Muscle layer of colon (tissue), 2 donors: ENCODE measurements around the gene TRIM15.

Source experiments
- H3K27ac ChIP-seq: one replicate; pipeline ENCODE4 v1.7.0; 2013; ENCODE audit warnings: low read depth, mild to moderate bottlenecking, low read length, moderate library complexity
- H3K27me3 ChIP-seq, 2 donors: one replicate each; pipeline ENCODE4 v1.7.0; 2013; ENCODE audit warnings: low read length in 2 of 2, mild to moderate bottlenecking in 2 of 2; ENCODE audit not compliant: insufficient read depth in 2 of 2, control insufficient read depth in 1 of 2
- H3K36me3 ChIP-seq: one replicate; pipeline ENCODE4 v1.7.0; 2013; ENCODE audit warnings: mild to moderate bottlenecking, low read length; ENCODE audit not compliant: insufficient read depth
- H3K4me1 ChIP-seq: one replicate; pipeline ENCODE4 v1.7.0; 2013; ENCODE audit warnings: mild to moderate bottlenecking, low read length; ENCODE audit not compliant: insufficient read depth
- H3K4me3 ChIP-seq, 2 donors: one replicate each; pipeline ENCODE4 v1.7.0; 2013; ENCODE audit warnings: low read length in 2 of 2, low read depth in 1 of 2, mild to moderate bottlenecking in 1 of 2, moderate library complexity in 1 of 2
- H3K9ac ChIP-seq: one replicate; pipeline ENCODE4 v1.7.0; 2013; ENCODE audit warnings: low read length
- H3K9me3 ChIP-seq: one replicate; pipeline ENCODE4 v1.7.0; 2013; ENCODE audit warnings: mild to moderate bottlenecking, low read length
- donor health status: abdominal sarcoma.
- donor health status: Adenocarcinoma of cecum.

Gene TRIM15

GRCh38 chr6:30192076-30192475, 28.7 kb downstream of the TRIM15 start:
- Histone ChIP-seq H3K36me3 (peaks cover 76% of the 10 kb centered on the region), H3K9me3 (no peaks in the 10 kb centered on the region)

GRCh38 chr6:30194797-30195690, 31.7 kb downstream of the TRIM15 start:
- Histone ChIP-seq H3K27me3 (no peaks in the 10 kb centered on the region), H3K4me1 (no peaks in the 10 kb centered on the region), H3K27ac (no peak overlapping the region), H3K9me3 (no peaks in the 10 kb centered on the region), H3K4me3 (no peak overlapping the region), H3K9ac (no peak overlapping the region), H3K36me3 (peaks cover 73% of the 10 kb centered on the region)

More at GRCh38 chr6:30192076-30192475, 28.7 kb downstream of the TRIM15 start:
- no peak overlapping the region for H3K9ac ChIP-seq
- no peak overlapping the region for H3K4me3 ChIP-seq
- no peaks in the 10 kb centered on the region for H3K4me1 ChIP-seq
- no peaks in the 10 kb centered on the region for H3K27me3 ChIP-seq
- H3K27ac ChIP-seq: no peak overlapping the region

DNA sequence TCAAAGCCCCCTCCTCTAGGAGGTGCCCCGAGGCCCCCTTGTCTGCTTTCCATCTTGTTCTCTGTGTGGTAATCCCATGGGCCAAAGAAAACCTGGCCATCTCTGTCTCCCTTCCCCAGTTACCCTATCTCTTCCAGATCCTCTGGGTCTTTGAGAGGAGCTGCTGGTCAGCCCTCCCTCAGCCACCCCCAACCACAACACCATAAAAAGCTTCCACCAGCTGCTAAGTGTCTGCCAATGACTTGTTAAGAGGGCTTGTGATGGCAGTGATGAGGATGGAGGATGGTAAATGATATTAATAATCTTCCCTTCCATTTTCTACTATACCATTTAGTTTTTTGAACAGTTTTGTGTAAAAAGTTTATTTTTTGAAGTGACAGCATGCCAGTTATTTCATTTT, 32.6 kb downstream of the TRIM15 start:
- Histone ChIP-seq H3K36me3 (peaks cover 69% of the 10 kb centered on the region), H3K27ac (no peak overlapping the region), H3K9me3 (no peaks in the 10 kb centered on the region), H3K27me3 (no peaks in the 10 kb centered on the region), H3K4me1 (no peaks in the 10 kb centered on the region), H3K4me3 (no peak overlapping the region), H3K9ac (no peak overlapping the region)

DNA sequence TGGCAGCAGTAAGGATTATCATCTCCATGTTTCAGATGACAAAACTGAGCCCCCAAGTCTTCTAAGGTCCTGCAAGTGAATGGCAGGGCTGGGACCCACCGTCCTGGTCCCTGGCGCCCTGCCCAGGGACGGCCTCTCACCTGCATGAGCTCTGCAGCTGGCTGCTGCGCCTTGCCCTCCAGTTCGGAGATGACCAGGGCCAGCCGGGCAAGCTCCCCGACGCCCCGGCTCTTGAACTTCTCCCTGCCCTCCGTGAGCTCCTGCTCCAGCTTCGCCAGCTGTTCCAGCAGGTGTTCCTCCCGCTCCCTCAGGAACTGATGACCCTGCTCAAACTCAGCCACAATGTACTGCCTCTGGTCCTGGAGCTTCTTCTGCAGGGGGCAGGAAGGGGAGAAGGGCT, 33.0 kb downstream of the TRIM15 start:
- H3K27me3 ChIP-seq: no peaks in the 10 kb centered on the region
- no peak overlapping the region for H3K27ac ChIP-seq
- no peak overlapping the region for H3K9ac ChIP-seq
- no peaks in the 10 kb centered on the region for H3K9me3 ChIP-seq
- H3K4me3 ChIP-seq: no peak overlapping the region
- peaks cover 66% of the 10 kb centered on the region for H3K36me3 ChIP-seq
- no peaks in the 10 kb centered on the region for H3K4me1 ChIP-seq

- peaks cover 53% of the 10 kb centered on the region for H3K36me3 ChIP-seq
- H3K27me3 ChIP-seq: no peaks in the 10 kb centered on the region
- H3K9ac ChIP-seq: no peak overlapping the region
- no peaks in the 10 kb centered on the region for H3K9me3 ChIP-seq
- no peaks in the 10 kb centered on the region for H3K4me1 ChIP-seq
- no peak overlapping the region for H3K27ac ChIP-seq
- no peak overlapping the region for H3K4me3 ChIP-seq
Observed at GRCh38 chr6:30198166-30199084, 35.1 kb downstream of the TRIM15 start.

DNA sequence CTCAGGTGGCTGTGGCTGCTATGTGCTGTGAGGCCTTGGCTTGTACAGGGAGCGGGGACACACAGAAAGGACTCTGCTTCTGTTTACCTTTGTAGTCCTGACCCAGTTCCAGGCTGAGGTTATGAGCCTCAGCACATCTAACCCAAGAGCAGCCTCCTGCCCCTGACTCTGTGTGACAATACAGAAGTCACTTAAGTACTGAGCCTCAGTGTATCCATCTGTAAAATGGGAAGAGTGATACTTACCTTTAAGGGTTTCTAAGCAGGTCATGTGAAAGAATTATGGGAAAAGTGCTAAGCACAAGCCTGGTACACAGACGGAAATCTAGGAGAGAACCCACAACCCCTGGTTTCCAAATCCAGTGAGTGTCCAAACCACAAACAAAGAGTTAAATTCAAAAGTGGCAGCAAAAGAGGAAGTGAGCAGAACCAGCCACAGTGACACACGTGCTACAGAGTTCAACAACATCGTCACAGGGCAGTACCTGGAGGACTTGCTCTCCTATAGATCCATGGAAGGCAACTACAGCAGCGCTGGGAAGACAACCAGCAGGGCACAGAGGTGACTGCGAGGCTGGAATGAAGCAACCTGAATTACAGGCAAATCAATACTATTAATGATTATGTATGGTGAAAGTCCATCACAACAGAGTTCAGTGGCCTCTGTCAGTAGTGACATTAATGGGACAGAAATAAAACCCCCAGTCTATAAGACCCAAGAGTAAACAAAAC, 37.4 kb downstream of the TRIM15 start:
- Histone ChIP-seq H3K27ac (no peak overlapping the region), H3K27me3 (no peaks in the 10 kb centered on the region), H3K4me1 (no peaks in the 10 kb centered on the region), H3K9ac (no peak overlapping the region), H3K36me3 (peaks cover 47% of the 10 kb centered on the region), H3K4me3 (no peak overlapping the region), H3K9me3 (no peaks in the 10 kb centered on the region)

GRCh38 chr6:30202366-30202765, 39.0 kb downstream of the TRIM15 start:
- H3K36me3 ChIP-seq: peaks cover 30% of the 10 kb centered on the region
- H3K4me3 ChIP-seq: no peak overlapping the region
- H3K9ac ChIP-seq: no peak overlapping the region
- no peaks in the 10 kb centered on the region for H3K27me3 ChIP-seq
- H3K27ac ChIP-seq: no peak overlapping the region
- peaks cover 15% of the 10 kb centered on the region for H3K4me1 ChIP-seq
- H3K9me3 ChIP-seq: no peaks in the 10 kb centered on the region

GRCh38 chr6:30204116-30204515, 40.8 kb downstream of the TRIM15 start:
- H3K9me3 ChIP-seq: no peaks in the 10 kb centered on the region
- H3K27me3 ChIP-seq: no peaks in the 10 kb centered on the region
- peaks cover 22% of the 10 kb centered on the region for H3K4me1 ChIP-seq
- no peak overlapping the region for H3K9ac ChIP-seq
- peaks cover 14% of the 10 kb centered on the region for H3K36me3 ChIP-seq
- H3K4me3 ChIP-seq: no peak overlapping the region
- no peak overlapping the region for H3K27ac ChIP-seq

DNA sequence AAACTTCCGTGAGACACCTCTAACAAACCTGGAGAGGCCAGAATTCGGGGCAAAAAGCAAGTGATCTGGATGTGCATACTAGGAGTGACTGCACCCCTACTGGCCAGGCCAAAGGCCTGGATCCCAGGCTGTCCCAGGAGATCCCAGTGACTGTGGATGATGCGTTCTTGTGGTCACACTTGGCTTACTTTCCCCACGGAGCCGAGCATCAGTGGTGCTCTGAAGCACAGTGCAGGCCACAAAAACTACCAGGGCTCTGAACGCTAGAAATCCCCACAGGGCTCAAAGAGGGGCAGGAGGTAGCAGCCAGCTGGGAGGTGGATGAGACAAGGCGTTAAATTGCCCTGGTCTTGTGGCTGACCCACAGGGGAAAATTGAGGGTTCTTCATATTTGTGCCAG, 42.8 kb downstream of the TRIM15 start:
- H3K4me3 ChIP-seq: no peak overlapping the region
- peaks cover 33% of the 10 kb centered on the region for H3K4me1 ChIP-seq
- H3K27me3 ChIP-seq: no peaks in the 10 kb centered on the region
- peaks cover 7% of the 10 kb centered on the region for H3K36me3 ChIP-seq
- no peaks in the 10 kb centered on the region for H3K9me3 ChIP-seq
- no peak overlapping the region for H3K9ac ChIP-seq
- no peak overlapping the region for H3K27ac ChIP-seq

DNA sequence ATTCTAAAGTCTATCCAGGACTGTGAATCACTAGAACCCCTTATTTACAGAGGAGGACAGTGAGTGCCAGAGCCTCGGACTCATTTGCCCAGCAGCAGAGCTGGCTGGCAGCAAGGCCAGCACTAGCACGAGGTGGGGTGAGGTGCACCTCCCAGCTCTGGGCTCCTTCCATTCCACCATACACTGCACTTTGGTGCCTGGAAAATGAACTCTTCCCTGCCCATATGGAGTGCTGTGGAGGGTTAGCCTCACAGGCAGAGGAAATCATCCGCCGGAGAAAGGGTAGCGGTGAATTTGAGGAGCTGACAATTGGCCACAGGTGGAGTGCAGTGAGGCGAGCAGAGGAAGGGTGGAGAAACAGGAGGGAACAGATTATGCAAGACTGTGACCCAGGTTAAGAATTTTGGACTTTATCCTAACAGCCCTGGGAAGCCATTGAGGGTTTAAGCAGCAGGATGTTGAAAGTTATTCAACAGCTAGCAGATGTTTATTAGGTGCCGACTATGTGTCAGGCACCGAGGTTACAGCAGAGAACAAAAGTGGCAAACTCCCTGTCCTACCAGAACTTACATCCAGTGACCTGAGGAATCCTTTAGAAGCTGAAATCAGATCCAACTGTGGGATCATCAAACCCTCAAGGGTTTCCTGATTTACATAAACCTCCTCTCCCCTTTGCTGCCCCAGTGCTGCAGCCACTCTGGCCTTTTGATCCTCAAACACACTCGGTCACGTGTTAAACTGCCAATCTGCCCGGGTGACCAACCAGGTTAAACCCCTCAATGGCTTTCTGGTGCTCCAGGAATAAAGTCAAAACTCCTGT, 43.7 kb downstream of the TRIM15 start:
- Histone ChIP-seq H3K4me1 (peaks cover 42% of the 10 kb centered on the region), H3K27ac (no peak overlapping the region), H3K27me3 (no peaks in the 10 kb centered on the region), H3K9me3 (no peaks in the 10 kb centered on the region), H3K36me3 (peaks cover 7% of the 10 kb centered on the region), H3K9ac (no peak overlapping the region), H3K4me3 (no peak overlapping the region)
